Measurements from ENCODE around the gene PRR5. TPM values are rescaled to one million over a fixed set of nuclear protein-coding genes. Genes with fewer than 3 reads are reported as not detected.

The PRR5 gene
- total and polyA plus RNA-seq, 7 donors: 7.9 to 35.6 (median 12.7) TPM

GRCh38 chr22:44705022-44705297 lies 3.0 kb downstream of the PRR5 start:
- Histone ChIP-seq H3K36me3 (no peaks in the 10 kb centered on the region), H3K27me3 (peaks cover 15 to 44% (median 30%) of the 10 kb centered on the region in 3 donors), H3K4me1 (peaks cover 0 to 20% (median 19%) of the 10 kb centered on the region in 4 donors), H3K4me3 (no peak overlapping the region), H3K27ac (no peak overlapping the region), H3K9me3 (no peaks in the 10 kb centered on the region)
- DNase-seq: no peak
- intact Hi-C loops (cut with DNase I): no loop called here
- TF ChIP-seq POLR2A (IDR thresholded peaks at IDR 0.05) (no peak), POLR2AphosphoS5 (IDR thresholded peaks at IDR 0.05) (no peak), EP300 (IDR thresholded peaks at IDR 0.05) (no peak)
- TF ChIP-seq, protein P1, sequence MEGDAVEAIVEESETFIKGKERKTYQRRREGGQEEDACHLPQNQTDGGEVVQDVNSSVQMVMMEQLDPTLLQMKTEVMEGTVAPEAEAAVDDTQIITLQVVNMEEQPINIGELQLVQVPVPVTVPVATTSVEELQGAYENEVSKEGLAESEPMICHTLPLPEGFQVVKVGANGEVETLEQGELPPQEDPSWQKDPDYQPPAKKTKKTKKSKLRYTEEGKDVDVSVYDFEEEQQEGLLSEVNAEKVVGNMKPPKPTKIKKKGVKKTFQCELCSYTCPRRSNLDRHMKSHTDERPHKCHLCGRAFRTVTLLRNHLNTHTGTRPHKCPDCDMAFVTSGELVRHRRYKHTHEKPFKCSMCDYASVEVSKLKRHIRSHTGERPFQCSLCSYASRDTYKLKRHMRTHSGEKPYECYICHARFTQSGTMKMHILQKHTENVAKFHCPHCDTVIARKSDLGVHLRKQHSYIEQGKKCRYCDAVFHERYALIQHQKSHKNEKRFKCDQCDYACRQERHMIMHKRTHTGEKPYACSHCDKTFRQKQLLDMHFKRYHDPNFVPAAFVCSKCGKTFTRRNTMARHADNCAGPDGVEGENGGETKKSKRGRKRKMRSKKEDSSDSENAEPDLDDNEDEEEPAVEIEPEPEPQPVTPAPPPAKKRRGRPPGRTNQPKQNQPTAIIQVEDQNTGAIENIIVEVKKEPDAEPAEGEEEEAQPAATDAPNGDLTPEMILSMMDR (IDR thresholded peaks at IDR 0.05): no peak
- 77 to 87% methylated on average over 4 of the region's 4 CpGs for WGBS, 2 donors

GRCh38 chr22:44706488-44706887 lies 4.5 kb downstream of the PRR5 start:
- 80 to 82% methylated on average over 8 of the region's 8 CpGs for WGBS, 2 donors
- peaks cover 0 to 19% (median 18%) of the 10 kb centered on the region in 4 donors for H3K4me1 ChIP-seq

DNA sequence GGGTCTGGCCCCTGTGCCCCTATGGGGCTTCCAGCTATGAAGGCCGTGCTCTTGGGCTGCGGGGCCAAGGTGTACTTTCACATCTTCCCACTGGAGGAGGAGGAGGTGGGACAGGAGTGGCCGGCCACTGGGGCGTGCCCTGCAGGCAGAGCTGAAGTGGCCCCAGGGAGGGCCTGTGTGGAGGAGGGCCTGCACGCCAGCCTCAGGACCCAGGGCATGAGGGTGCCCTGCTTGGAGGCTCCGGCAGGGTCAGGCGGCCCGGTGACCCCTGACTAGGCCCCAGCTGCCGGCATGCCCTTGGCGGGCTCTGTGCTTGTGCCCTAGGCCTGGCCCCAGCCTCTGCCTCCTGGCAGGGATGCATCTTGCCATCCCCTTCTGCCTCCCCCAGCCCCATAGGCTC lies 5.2 kb downstream of the PRR5 start:
- H3K4me3 ChIP-seq: no peak overlapping the region
- TF ChIP-seq POLR2A (IDR thresholded peaks at IDR 0.05): no peak
- DNase-seq: no peak
- no peaks in the 10 kb centered on the region for H3K36me3 ChIP-seq
- WGBS, 2 donors: 59 to 81% methylated on average over 10 of the region's 10 CpGs
- H3K27ac ChIP-seq: no peak overlapping the region
- H3K4me1 ChIP-seq: peaks cover 0 to 15% (median 12%) of the 10 kb centered on the region in 4 donors
- no peaks in the 10 kb centered on the region for H3K9me3 ChIP-seq
- peaks cover 14 to 35% (median 25%) of the 10 kb centered on the region in 3 donors for H3K27me3 ChIP-seq
- intact Hi-C loops (cut with DNase I): no loop called here

More at GRCh38 chr22:44706488-44706887, 4.5 kb downstream of the PRR5 start:
- Histone ChIP-seq H3K4me3 (no peak overlapping the region), H3K27ac (no peak overlapping the region), H3K27me3 (peaks cover 15 to 40% (median 29%) of the 10 kb centered on the region in 3 donors), H3K9me3 (no peaks in the 10 kb centered on the region), H3K36me3 (no peaks in the 10 kb centered on the region)
- no peak for DNase-seq
- TF ChIP-seq EP300 (IDR thresholded peaks at IDR 0.05) (no peak), POLR2A (IDR thresholded peaks at IDR 0.05) (no peak), POLR2AphosphoS5 (IDR thresholded peaks at IDR 0.05) (no peak)
- TF ChIP-seq, protein P1 (IDR thresholded peaks at IDR 0.05): no peak
- intact Hi-C loops (cut with DNase I): no loop called here

DNA sequence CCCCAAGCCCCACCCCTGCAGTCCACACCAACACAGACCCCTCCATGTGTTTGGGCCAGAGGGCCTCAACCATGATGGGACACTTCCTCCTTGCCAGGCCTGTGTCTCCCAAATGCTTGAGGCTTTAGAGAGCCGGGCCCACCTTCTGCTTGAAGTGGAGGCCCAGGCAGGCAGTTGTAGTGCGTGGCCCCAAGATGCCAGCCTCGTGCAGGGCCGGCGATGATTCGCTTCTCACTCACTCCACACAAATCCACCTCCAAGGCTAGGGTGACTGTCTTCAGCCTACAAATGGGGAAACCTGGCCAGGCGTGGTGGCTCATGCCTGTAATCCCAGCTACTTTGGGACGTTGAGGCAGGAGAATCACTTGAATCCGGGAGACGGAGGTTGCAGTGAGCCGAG lies 5.7 kb downstream of the PRR5 start:
- Histone ChIP-seq H3K27ac (no peak overlapping the region), H3K27me3 (peaks cover 9 to 29% (median 19%) of the 10 kb centered on the region in 3 donors), H3K4me3 (no peak overlapping the region), H3K36me3 (no peaks in the 10 kb centered on the region), H3K9me3 (no peaks in the 10 kb centered on the region), H3K4me1 (peaks cover 0 to 9% (median 7%) of the 10 kb centered on the region in 4 donors)
- WGBS, 2 donors: 93% methylated on average over 11 of the region's 11 CpGs
- no peak for TF ChIP-seq POLR2AphosphoS5 (IDR thresholded peaks at IDR 0.05)
- TF ChIP-seq, protein P1 (IDR thresholded peaks at IDR 0.05): no peak
- intact Hi-C loops (cut with DNase I): no loop called here
- no peak for DNase-seq

- TF ChIP-seq POLR2AphosphoS5 (IDR thresholded peaks at IDR 0.05): no peak
- no peak for TF ChIP-seq POLR2A (IDR thresholded peaks at IDR 0.05)
- no peak for TF ChIP-seq EP300 (IDR thresholded peaks at IDR 0.05)
- H3K4me3 ChIP-seq: no peak overlapping the region
- H3K27ac ChIP-seq: no peak overlapping the region
- DNase-seq: no peak
- intact Hi-C loops (cut with DNase I): no loop called here
- H3K9me3 ChIP-seq: no peaks in the 10 kb centered on the region
- WGBS, 2 donors: 36 to 65% methylated on average over 12 of the region's 12 CpGs
- H3K27me3 ChIP-seq: peaks cover 0 to 7% (median 0%) of the 10 kb centered on the region in 3 donors
- H3K36me3 ChIP-seq: no peaks in the 10 kb centered on the region
- no peaks in the 10 kb centered on the region for H3K4me1 ChIP-seq
Observed at GRCh38 chr22:44709881-44710392, 7.9 kb downstream of the PRR5 start.
